GM12892 (cell line): ENCODE measurements around the gene CPNE2.

ENCODE experiments used
- POLR2A ChIP-seq: IDR thresholded peaks from 2 replicates; pipeline ENCODE4 v1.6.1; 2011; ENCODE audit warnings: low read depth, low read length, control low read depth
- POLR2AphosphoS5 ChIP-seq: IDR thresholded peaks from 2 replicates; pipeline ENCODE4 v1.6.1; 2011; ENCODE audit warnings: low read depth, low read length, control low read depth
- TAF1 ChIP-seq: IDR thresholded peaks from 2 replicates; pipeline ENCODE4 v1.6.1; 2011; ENCODE audit warnings: low read depth, mild to moderate bottlenecking, control low read depth, low read length, borderline replicate concordance

GRCh38 chr16:57064995-57065394, 27.4 kb upstream of the CPNE2 start:
- TF ChIP-seq POLR2AphosphoS5 (no peak), POLR2A (no peak), TAF1 (no peak)
